SJSA1 (cell line): Measurements from ENCODE around the gene AGFG2. TPM values are rescaled to one million over a fixed set of nuclear protein-coding genes. Genes with fewer than 3 reads are reported as not detected.
"Not testable (repeated sequence)": the region's sequence is repeated elsewhere in the genome, so short reads cannot be mapped to it uniquely, and the experiment has no call there.

Experiments
- DNase-seq, 2 experiments: peaks; one replicate each; pipeline ENCODE4 v3.0.0-alpha.2; 2015 to 2020; ENCODE audit warnings: low spot score in 2 of 2, low read depth in 1 of 2
- H3K27ac ChIP-seq: fragments of 250-450 bp; sonication (Bioruptor Pico); 2 replicates; pipeline ENCODE4 v1.5.1; 2020; ENCODE audit warnings: mild to moderate bottlenecking, moderate library complexity
- H3K27me3 ChIP-seq: fragments of 250-450 bp; sonication (Bioruptor Pico); replicated peaks from 2 replicates; pipeline ENCODE4 v1.5.1; 2020; ENCODE audit warnings: mild to moderate bottlenecking, moderate library complexity
- H3K36me3 ChIP-seq: fragments of 250-450 bp; sonication (Bioruptor Pico); 2 replicates; pipeline ENCODE4 v1.5.1; 2020; ENCODE audit warnings: mild to moderate bottlenecking
- H3K4me1 ChIP-seq: fragments of 250-450 bp; sonication (Bioruptor Pico); replicated peaks from 2 replicates; pipeline ENCODE4 v1.6.1; 2021; ENCODE audit warnings: mild to moderate bottlenecking
- H3K4me3 ChIP-seq: fragments of 250-450 bp; sonication (Bioruptor Pico); 2 replicates; pipeline ENCODE4 v1.5.1; 2020; ENCODE audit warnings: mild to moderate bottlenecking
- H3K9me3 ChIP-seq: fragments of 250-450 bp; sonication (Bioruptor Pico); replicated peaks from 2 replicates; pipeline ENCODE4 v1.5.1; 2020; ENCODE audit warnings: mild to moderate bottlenecking
- total RNA-seq: library from RNA; depleted of rRNA; stranded (reverse); fragments of >200 nt; shearing (Covaris generic); gene quantifications from 2 replicates; pipeline ENCODE4 v1.2.3, GENCODE V29; 2014

AGFG2 gene
- total RNA-seq, 1 experiment from 2014 or later: 24.2 TPM

GRCh38 chr7:100510437-100511239, 28.4 kb upstream of the AGFG2 start:
- peaks cover 28% of the 10 kb centered on the region for H3K4me1 ChIP-seq
- DNase-seq: no peak
- no peaks in the 10 kb centered on the region for H3K9me3 ChIP-seq
- H3K36me3 ChIP-seq: no peaks in the 10 kb centered on the region
- H3K27me3 ChIP-seq: no peaks in the 10 kb centered on the region
- H3K4me3 ChIP-seq: no peak overlapping the region
- H3K27ac ChIP-seq: no peak overlapping the region

GRCh38 chr7:100513212-100513810, 25.7 kb upstream of the AGFG2 start:
- Histone ChIP-seq H3K9me3 (no peaks in the 10 kb centered on the region), H3K27me3 (no peaks in the 10 kb centered on the region), H3K27ac (no peak overlapping the region), H3K4me3 (no peak overlapping the region), H3K4me1 (peaks cover 39% of the 10 kb centered on the region), H3K36me3 (no peaks in the 10 kb centered on the region)
- DNase-seq: no peak

- Histone ChIP-seq H3K9me3 (no peaks in the 10 kb centered on the region), H3K4me3 (no peak overlapping the region), H3K4me1 (peaks cover 26% of the 10 kb centered on the region), H3K27ac (peak overlapping the region; percentile 70), H3K36me3 (no peaks in the 10 kb centered on the region), H3K27me3 (no peaks in the 10 kb centered on the region)
- DNase-seq: peak in 1 of 2 experiments; percentile 77
Observed at GRCh38 chr7:100515072-100515532, 23.9 kb upstream of the AGFG2 start.

- Histone ChIP-seq H3K27ac (peak overlapping the region; percentile 70; the same call in 1 of the 2 replicates), H3K9me3 (no peaks in the 10 kb centered on the region), H3K27me3 (no peaks in the 10 kb centered on the region), H3K36me3 (no peaks in the 10 kb centered on the region), H3K4me1 (peaks cover 24% of the 10 kb centered on the region), H3K4me3 (no peak overlapping the region)
- DNase-seq: peak; percentile 60 to 62
Observed at GRCh38 chr7:100516135-100516812, 22.7 kb upstream of the AGFG2 start.

GRCh38 chr7:100517305-100517704, 21.7 kb upstream of the AGFG2 start:
- Histone ChIP-seq H3K4me3 (no peak overlapping the region), H3K9me3 (no peaks in the 10 kb centered on the region), H3K4me1 (peaks cover 24% of the 10 kb centered on the region), H3K27me3 (no peaks in the 10 kb centered on the region), H3K36me3 (no peaks in the 10 kb centered on the region), H3K27ac (no peak overlapping the region)
- no peak for DNase-seq

GRCh38 chr7:100519580-100519979, 19.4 kb upstream of the AGFG2 start:
- no peak for DNase-seq
- Histone ChIP-seq H3K9me3 (no peaks in the 10 kb centered on the region), H3K4me1 (peaks cover 22% of the 10 kb centered on the region), H3K36me3 (no peaks in the 10 kb centered on the region), H3K27me3 (no peaks in the 10 kb centered on the region), H3K27ac (no peak overlapping the region), H3K4me3 (no peak overlapping the region)

- Histone ChIP-seq H3K4me1 (peaks cover 17% of the 10 kb centered on the region), H3K4me3 (no peak overlapping the region), H3K9me3 (no peaks in the 10 kb centered on the region), H3K27ac (no peak overlapping the region), H3K27me3 (no peaks in the 10 kb centered on the region), H3K36me3 (no peaks in the 10 kb centered on the region)
- DNase-seq: no peak
Observed at GRCh38 chr7:100520138-100520537, 18.9 kb upstream of the AGFG2 start.

GRCh38 chr7:100521076-100521475, 17.9 kb upstream of the AGFG2 start:
- H3K36me3 ChIP-seq: no peaks in the 10 kb centered on the region
- no peaks in the 10 kb centered on the region for H3K27me3 ChIP-seq
- no peaks in the 10 kb centered on the region for H3K9me3 ChIP-seq
- DNase-seq: no peak
- peaks cover 7% of the 10 kb centered on the region for H3K4me1 ChIP-seq
- H3K27ac ChIP-seq: no peak overlapping the region
- H3K4me3 ChIP-seq: no peak overlapping the region

- not testable (repeated sequence) for H3K27me3 ChIP-seq, H3K4me1 ChIP-seq, H3K9me3 ChIP-seq, H3K36me3 ChIP-seq, H3K4me3 ChIP-seq, H3K27ac ChIP-seq, DNase-seq
Observed at GRCh38 chr7:100521909-100522593, 17.0 kb upstream of the AGFG2 start.

- not testable (repeated sequence) for H3K4me3 ChIP-seq, H3K36me3 ChIP-seq, DNase-seq, H3K9me3 ChIP-seq, H3K4me1 ChIP-seq, H3K27me3 ChIP-seq, H3K27ac ChIP-seq
Observed at GRCh38 chr7:100523192-100523591, 15.8 kb upstream of the AGFG2 start.

GRCh38 chr7:100528108-100528866, 10.7 kb upstream of the AGFG2 start:
- not testable (repeated sequence) for H3K4me1 ChIP-seq, H3K4me3 ChIP-seq, H3K27me3 ChIP-seq

GRCh38 chr7:100532165-100533022, 6.6 kb upstream of the AGFG2 start:
- H3K36me3 ChIP-seq: no peaks in the 10 kb centered on the region
- H3K4me1 ChIP-seq: 0 out of 2 replicates have a peak, but pooled peaks cover 5% of the 10 kb centered on the region
- H3K27ac ChIP-seq: no peak overlapping the region
- H3K9me3 ChIP-seq: no peaks in the 10 kb centered on the region
- no peak overlapping the region for H3K4me3 ChIP-seq
- DNase-seq: no peak
- H3K27me3 ChIP-seq: no peaks in the 10 kb centered on the region

More at GRCh38 chr7:100528108-100528866, 10.7 kb upstream of the AGFG2 start:
- not testable (repeated sequence) for H3K27ac ChIP-seq, H3K9me3 ChIP-seq, H3K36me3 ChIP-seq, DNase-seq
